ENCODE data around the gene GALNT7. TPM values are rescaled to one million over a fixed set of nuclear protein-coding genes. Genes with fewer than 3 reads are reported as not detected.

GALNT7 gene
- total and polyA plus RNA-seq, 4 donors: 0.65 to 13.0 (median 2.1) TPM

GRCh38 chr4:173191623-173192041, 23.0 kb downstream of the GALNT7 start:
- TF ChIP-seq MAX (IDR thresholded peaks at IDR 0.05) (no peak), RAD21 (IDR thresholded peaks at IDR 0.05) (no peak), GABPA (IDR thresholded peaks at IDR 0.05 in 1 of 2, conservative IDR thresholded peaks at IDR 0.05 in 1 of 2) (no peak), TAF1 (conservative IDR thresholded peaks at IDR 0.05) (no peak), ATF3 (IDR thresholded peaks at IDR 0.05) (no peak), REST (IDR thresholded peaks at IDR 0.05) (no peak), HNF4G (IDR thresholded peaks at IDR 0.05) (no peak), NR2F2 (IDR thresholded peaks at IDR 0.05) (no peak), SP1 (IDR thresholded peaks at IDR 0.05) (no peak), FOXA2 (IDR thresholded peaks at IDR 0.05) (no peak), RXRA (IDR thresholded peaks at IDR 0.05) (no peak), ZBTB33 (IDR thresholded peaks at IDR 0.05) (no peak), FOXA1 (IDR thresholded peaks at IDR 0.05) (no peak), JUND (IDR thresholded peaks at IDR 0.05) (no peak), CTCF (IDR thresholded peaks at IDR 0.05; ENCODE audit: low read depth, low read length, missing input control) (no peak), HNF4A (conservative IDR thresholded peaks at IDR 0.05) (no peak), EGR1 (IDR thresholded peaks at IDR 0.05; ENCODE audit: low read depth in 2 of 2) (no peak), YY1 (IDR thresholded peaks at IDR 0.05) (no peak)
- H3K4me3 ChIP-seq (ENCODE audit: low read depth in 1 of 3, low read length in 3 of 3): no peak overlapping the region
- no peak overlapping the region for H3K9ac ChIP-seq (ENCODE audit: low read depth in 1 of 2, low read length in 2 of 2)
- H3K27me3 ChIP-seq (ENCODE audit: control insufficient read depth in 4 of 4, insufficient read depth in 4 of 4, low read length in 3 of 4): no peaks in the 10 kb centered on the region
- H3K9me3 ChIP-seq (ENCODE audit: control insufficient read depth in 4 of 4, low read length in 3 of 4): no peaks in the 10 kb centered on the region
- WGBS: 70% methylated on average over 3 of the region's 3 CpGs
- H3K36me3 ChIP-seq (ENCODE audit: control insufficient read depth in 4 of 4, insufficient read depth in 3 of 4, low read depth in 1 of 4, low read length in 3 of 4): no peaks in the 10 kb centered on the region
- H3K27ac ChIP-seq (ENCODE audit: low read depth in 1 of 2, low read length in 2 of 2): no peak overlapping the region
- no peaks in the 10 kb centered on the region for H3K4me1 ChIP-seq (ENCODE audit: control insufficient read depth in 4 of 4, insufficient read depth in 4 of 4, low read length in 3 of 4)
- no peak for DNase-seq (ENCODE audit: low spot score)
